Measurements from ENCODE around the gene R3HDM1. TPM values are rescaled to one million over a fixed set of nuclear protein-coding genes. Genes with fewer than 3 reads are reported as not detected.

R3HDM1 gene
- total RNA-seq, 4 donors from 2014 or later = 14.1 to 30.9 (median 21.6) TPM

GRCh38 chr2:135762530-135762929 is 231.2 kb downstream of the R3HDM1 start:
- Histone ChIP-seq H3K36me3 (peaks cover 92% of the 10 kb centered on the region), H3K4me3 (no peak overlapping the region), H3K4me1 (no peaks in the 10 kb centered on the region), H3K9me3 (no peaks in the 10 kb centered on the region), H3K27ac (no peak overlapping the region), H3K27me3 (no peaks in the 10 kb centered on the region)
- WGBS = 89% methylated on average over 1 of the region's 1 CpG
- DNase-seq (ENCODE audit: low spot score in 2 of 2) = no peak
- TF ChIP-seq POLR2A (IDR thresholded peaks at IDR 0.05) = no peak
- no peak for TF ChIP-seq POLR2AphosphoS5 (IDR thresholded peaks at IDR 0.05)
- no peak for TF ChIP-seq EP300 (IDR thresholded peaks at IDR 0.05)
- no peak for TF ChIP-seq CTCF (IDR thresholded peaks at IDR 0.05)

- no peak for DNase-seq (ENCODE audit: low spot score in 2 of 2)
- Histone ChIP-seq H3K4me1 (no peaks in the 10 kb centered on the region), H3K27ac (no peak overlapping the region), H3K4me3 (no peak overlapping the region), H3K36me3 (peaks cover 97% of the 10 kb centered on the region), H3K9me3 (no peaks in the 10 kb centered on the region), H3K27me3 (no peaks in the 10 kb centered on the region)
- no peak for TF ChIP-seq CTCF (IDR thresholded peaks at IDR 0.05)
- no peak for TF ChIP-seq POLR2A (IDR thresholded peaks at IDR 0.05)
- no peak for TF ChIP-seq EP300 (IDR thresholded peaks at IDR 0.05)
- no peak for TF ChIP-seq POLR2AphosphoS5 (IDR thresholded peaks at IDR 0.05)
- 98% methylated on average over 8 of the region's 8 CpGs for WGBS
Observed at GRCh38 chr2:135768863-135769262, 237.6 kb downstream of the R3HDM1 start.

GRCh38 chr2:135773319-135773718 is 242.0 kb downstream of the R3HDM1 start:
- peaks cover 98% of the 10 kb centered on the region for H3K36me3 ChIP-seq
- DNase-seq (ENCODE audit: low spot score in 2 of 2) = no peak
- 90% methylated on average over 2 of the region's 2 CpGs for WGBS
- no peaks in the 10 kb centered on the region for H3K4me1 ChIP-seq
- H3K27me3 ChIP-seq = no peaks in the 10 kb centered on the region
- no peak overlapping the region for H3K4me3 ChIP-seq
- no peaks in the 10 kb centered on the region for H3K9me3 ChIP-seq
- H3K27ac ChIP-seq = no peak overlapping the region
- TF ChIP-seq CTCF (IDR thresholded peaks at IDR 0.05) (no peak), EP300 (IDR thresholded peaks at IDR 0.05) (no peak), POLR2AphosphoS5 (IDR thresholded peaks at IDR 0.05) (no peak), POLR2A (IDR thresholded peaks at IDR 0.05) (no peak)

GRCh38 chr2:135773917-135774316 is 242.6 kb downstream of the R3HDM1 start:
- Histone ChIP-seq H3K36me3 (peaks cover 98% of the 10 kb centered on the region), H3K27ac (no peak overlapping the region), H3K27me3 (no peaks in the 10 kb centered on the region), H3K4me1 (no peaks in the 10 kb centered on the region), H3K9me3 (no peaks in the 10 kb centered on the region), H3K4me3 (no peak overlapping the region)
- no peak for TF ChIP-seq POLR2A (IDR thresholded peaks at IDR 0.05)
- TF ChIP-seq EP300 (IDR thresholded peaks at IDR 0.05) = no peak
- TF ChIP-seq POLR2AphosphoS5 (IDR thresholded peaks at IDR 0.05) = no peak
- TF ChIP-seq CTCF (IDR thresholded peaks at IDR 0.05) = no peak
- no peak for DNase-seq (ENCODE audit: low spot score in 2 of 2)

Other genes with a start within 250 kb of the R3HDM1 start
- 1 to 10 TPM; 2.8 to 6.9 (median 6.0) TPM for gene ZRANB3, start 266 bp upstream of the R3HDM1 start, total RNA-seq
- gene UBXN4, start 210.4 kb downstream of the R3HDM1 start, total RNA-seq = 10 to 100 TPM; 61.7 to 88.3 (median 69.3) TPM